Transverse colon (tissue), 4 donors: ENCODE results near the gene SLC27A6. TPM values are rescaled to one million over a fixed set of nuclear protein-coding genes. Genes with fewer than 3 reads are reported as not detected.

Experiments
- DNase-seq: peaks from one replicate; pipeline ENCODE4 v3.0.0-alpha.2; 2019
- H3K27ac ChIP-seq, 4 donors: fragments of 200-600 bp; sonication (generic); 2 replicates each; pipeline ENCODE4 v1.5.1; 2016 to 2018; ENCODE audit warnings: inconsistent platforms in 4 of 4
- H3K27me3 ChIP-seq: fragments of 200-600 bp; sonication (generic); 2 replicates; pipeline ENCODE4 v1.5.1; 2017; ENCODE audit warnings: inconsistent platforms
- H3K36me3 ChIP-seq, 4 donors: fragments of 200-600 bp; sonication (generic); 2 replicates each; pipeline ENCODE4 v1.5.1; 2017 to 2019; ENCODE audit warnings: inconsistent platforms in 4 of 4
- H3K4me1 ChIP-seq, 4 donors: fragments of 200-600 bp; sonication (generic); 2 replicates each; pipeline ENCODE4 v1.5.1; 2017 to 2020; ENCODE audit warnings: inconsistent platforms in 4 of 4
- H3K4me3 ChIP-seq, 4 donors: fragments of 200-600 bp; sonication (generic); 1 replicate in 1 of 4; 2 replicates in 3 of 4; pipeline versions ENCODE4 v1.5.1 to v1.6.1; 2017 to 2019; ENCODE audit warnings: inconsistent platforms in 4 of 4
- H3K9me3 ChIP-seq, 2 donors: fragments of 200-600 bp; sonication (generic); 2 replicates each; pipeline ENCODE4 v1.5.1; 2017 to 2019; ENCODE audit warnings: inconsistent platforms in 2 of 2
- CTCF ChIP-seq, 5 experiments: fragments of 200-600 bp in 3 of 5; fragments of 450-650 bp in 2 of 5; sonication (generic) in 3 of 5; IDR thresholded peaks; 1 replicate in 2 of 5; 2 replicates in 3 of 5; pipeline ENCODE4 v1.5.1; 2016 to 2017; ENCODE audit warnings: antibody characterized with exemption in 5 of 5, inconsistent platforms in 3 of 5, mild to moderate bottlenecking in 2 of 5, moderate library complexity in 1 of 5
- EP300 ChIP-seq: sonication (generic); formaldehyde crosslinking; IDR thresholded peaks from one replicate; pipeline ENCODE4 v1.6.1; 2017; ENCODE audit warnings: antibody characterized with exemption, low read depth
- POLR2A ChIP-seq: fragments of 450-650 bp; IDR thresholded peaks from one replicate; pipeline ENCODE4 v1.6.1; 2016; ENCODE audit warnings: antibody characterized with exemption, mild to moderate bottlenecking, moderate library complexity
- POLR2AphosphoS5 ChIP-seq, 3 donors: sonication (generic); formaldehyde crosslinking; IDR thresholded peaks; one replicate each; pipeline ENCODE4 v1.6.1; 2016; ENCODE audit warnings: antibody characterized with exemption in 3 of 3
- WGBS, 2 donors: methylation state at CpG; one replicate each; pipeline ENCODE4 v1.1.5; 2018; ENCODE audit warnings: low coverage in 1 of 2; 5-methylcytosine and 5-hydroxymethylcytosine counted together
- in situ Hi-C, 4 donors: fragments of 200-750 bp; cut with MboI; loops; one replicate each; pipeline versions ENCODE4 v1.15.0 to v1.15.1; 2017; ENCODE audit warnings: low sequenced_read_pairs in 3 of 4, low pct_ligation_motif_present in 1 of 4, low pct_unique_long_range_greater_than_20kb in 1 of 4
- intact Hi-C: fragments of 100-400 bp; cut with DNase I; formaldehyde crosslinking; loops from one replicate; pipeline ENCODE4 v1.15.1; 2023; ENCODE audit warnings: low total_unique reads
- total RNA-seq, 4 donors: library from RNA; depleted of rRNA; stranded (reverse); fragments of >200 nt; gene quantifications; one replicate each; pipeline ENCODE4 v1.1.0, GENCODE V29; 2016

SLC27A6 gene
- total RNA-seq, 4 donors from 2014 or later = 0.27 to 0.64 TPM; not detected in 2

GRCh38 chr5:129080766-129081165, 115.5 kb downstream of the SLC27A6 start:
- Histone ChIP-seq H3K27me3 (no peaks in the 10 kb centered on the region), H3K4me3 (no peak overlapping the region), H3K9me3 (no peaks in the 10 kb centered on the region), H3K36me3 (no peaks in the 10 kb centered on the region), H3K27ac (no peak overlapping the region), H3K4me1 (no peaks in the 10 kb centered on the region)
- 90 to 93% methylated on average over 6 to 7 of the region's 7 CpGs for WGBS, 2 donors
- no peak for DNase-seq
- intact Hi-C loops (no loop called here), in situ Hi-C loops (no loop called here)
- TF ChIP-seq POLR2AphosphoS5 (IDR thresholded peaks at IDR 0.05) = no peak
- TF ChIP-seq POLR2A = no peak
- TF ChIP-seq CTCF (IDR thresholded peaks at IDR 0.05) = no peak
- TF ChIP-seq EP300 = no peak

GRCh38 chr5:129082225-129083136, 117.2 kb downstream of the SLC27A6 start:
- Histone ChIP-seq H3K4me1 (no peaks in the 10 kb centered on the region), H3K4me3 (no peak overlapping the region), H3K9me3 (no peaks in the 10 kb centered on the region), H3K36me3 (no peaks in the 10 kb centered on the region), H3K27me3 (no peaks in the 10 kb centered on the region), H3K27ac (no peak overlapping the region)
- no peak for DNase-seq
- TF ChIP-seq EP300 (no peak), POLR2AphosphoS5 (IDR thresholded peaks at IDR 0.05) (no peak), POLR2A (no peak), CTCF (IDR thresholded peaks at IDR 0.05) (no peak)
- 60 to 83% methylated on average over 4 to 6 of the region's 6 CpGs for WGBS, 2 donors
- intact Hi-C loops = no loop called here
- in situ Hi-C loops = no loop called here

Other genes starting within 250 kb of the SLC27A6 start
- 10 to 100 TPM; 18.7 to 57.1 (median 32.7) TPM for gene ISOC1, start 129.3 kb downstream of the SLC27A6 start, total RNA-seq